Measurements from ENCODE around the gene PI4KA.
"Not testable (repeated sequence)": the region's sequence is repeated elsewhere in the genome, so short reads cannot be mapped to it uniquely, and the experiment has no call there.

Gene PI4KA

GRCh38 chr22:20735356-20736162 lies 123.1 kb downstream of the PI4KA start:
- DNase-seq (ENCODE audit: insufficient read length, low spot score); FAIRE-seq: not testable (repeated sequence)

GRCh38 chr22:20732431-20732830 lies 126.2 kb downstream of the PI4KA start:
- not testable (repeated sequence) for DNase-seq (ENCODE audit: insufficient read length, low spot score)

DNA sequence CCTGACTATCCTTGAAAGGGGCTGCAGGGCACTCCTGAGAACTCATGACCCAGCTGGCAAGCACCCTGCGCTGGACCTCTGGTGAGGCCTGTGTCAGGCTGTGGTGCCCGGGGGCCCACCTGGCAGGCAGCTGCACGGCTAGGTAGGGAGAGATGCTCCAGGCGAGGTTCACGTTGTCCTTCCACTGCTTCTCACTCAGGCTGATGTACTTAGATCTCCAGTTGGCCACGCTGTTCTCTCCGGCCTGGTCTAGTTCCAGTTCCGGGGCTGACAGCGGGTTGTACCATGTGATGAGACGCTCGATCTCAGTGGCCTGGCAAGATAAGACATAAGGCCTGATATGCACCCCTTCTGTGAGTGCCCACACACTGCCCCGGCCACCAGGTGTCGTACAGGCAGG lies 129.4 kb downstream of the PI4KA start:
- DNase-seq (ENCODE audit: insufficient read length, low spot score) (no peak), FAIRE-seq (no peak)

More at GRCh38 chr22:20732431-20732830, 126.2 kb downstream of the PI4KA start:
- FAIRE-seq, result not testable (repeated sequence)

DNA sequence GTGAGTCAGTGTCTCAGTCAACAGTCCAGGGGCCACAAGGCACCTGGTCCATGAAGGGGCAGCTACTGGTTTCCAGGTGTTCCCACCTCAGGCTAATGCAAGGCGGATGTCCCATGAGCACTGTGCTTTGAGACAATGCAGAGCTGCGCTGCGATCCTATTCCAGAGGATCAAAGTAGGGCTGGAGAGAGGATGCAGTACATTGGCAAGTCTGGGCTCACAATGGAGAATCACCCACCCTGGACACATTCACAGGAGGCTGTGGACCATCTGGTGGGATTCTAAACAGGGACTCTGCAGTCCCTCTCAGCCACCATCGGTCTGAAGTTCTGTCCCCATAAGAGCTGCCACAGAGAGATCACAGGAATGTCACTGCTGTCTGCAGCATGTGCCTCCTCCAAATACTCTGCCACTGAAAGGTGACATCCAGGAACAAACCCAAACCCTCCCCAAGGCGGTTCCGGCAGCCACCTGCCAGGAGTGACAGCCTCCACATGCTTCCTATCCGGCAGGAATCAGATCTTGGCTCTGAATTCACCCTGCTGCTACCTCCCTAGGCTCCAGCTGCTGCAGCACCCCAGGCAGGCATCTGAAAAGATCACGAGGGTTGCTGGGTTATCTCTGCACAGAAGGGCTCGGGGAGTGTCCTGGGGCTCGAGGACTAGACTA lies 130.0 kb downstream of the PI4KA start:
- DNase-seq (ENCODE audit: insufficient read length, low spot score) (no peak), FAIRE-seq (no peak)

GRCh38 chr22:20727118-20728015 lies 131.2 kb downstream of the PI4KA start:
- FAIRE-seq (no peak), DNase-seq (ENCODE audit: insufficient read length, low spot score) (no peak)

DNA sequence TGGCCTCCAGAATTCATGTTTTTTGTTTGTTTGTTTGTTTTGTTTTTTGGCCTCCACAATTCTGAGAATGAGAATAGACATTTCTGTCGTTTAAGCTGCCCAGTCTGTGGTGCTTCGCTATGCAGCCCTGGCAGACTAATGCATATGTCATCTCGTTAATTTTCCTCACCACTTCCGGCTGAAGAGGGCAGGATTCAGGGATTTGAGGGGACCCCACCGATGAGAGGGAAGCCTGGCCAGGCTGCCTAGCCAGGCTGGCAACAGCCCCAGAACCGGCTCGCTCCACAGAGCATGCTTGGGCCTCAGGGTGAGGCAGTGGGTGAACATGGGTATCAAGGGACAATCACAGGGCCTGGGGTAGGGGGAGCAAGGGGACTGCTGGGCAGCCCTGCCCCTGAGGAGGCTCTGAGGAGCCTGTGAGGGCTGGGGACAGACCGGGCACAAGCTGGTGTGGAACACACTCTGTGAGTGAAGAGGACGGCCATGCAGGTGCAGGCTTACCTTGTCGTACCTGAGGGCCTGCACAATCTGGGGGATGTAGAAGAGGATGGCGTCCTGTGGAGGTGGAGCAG lies 132.5 kb downstream of the PI4KA start:
- FAIRE-seq (no peak), DNase-seq (ENCODE audit: insufficient read length, low spot score) (no peak)

DNA sequence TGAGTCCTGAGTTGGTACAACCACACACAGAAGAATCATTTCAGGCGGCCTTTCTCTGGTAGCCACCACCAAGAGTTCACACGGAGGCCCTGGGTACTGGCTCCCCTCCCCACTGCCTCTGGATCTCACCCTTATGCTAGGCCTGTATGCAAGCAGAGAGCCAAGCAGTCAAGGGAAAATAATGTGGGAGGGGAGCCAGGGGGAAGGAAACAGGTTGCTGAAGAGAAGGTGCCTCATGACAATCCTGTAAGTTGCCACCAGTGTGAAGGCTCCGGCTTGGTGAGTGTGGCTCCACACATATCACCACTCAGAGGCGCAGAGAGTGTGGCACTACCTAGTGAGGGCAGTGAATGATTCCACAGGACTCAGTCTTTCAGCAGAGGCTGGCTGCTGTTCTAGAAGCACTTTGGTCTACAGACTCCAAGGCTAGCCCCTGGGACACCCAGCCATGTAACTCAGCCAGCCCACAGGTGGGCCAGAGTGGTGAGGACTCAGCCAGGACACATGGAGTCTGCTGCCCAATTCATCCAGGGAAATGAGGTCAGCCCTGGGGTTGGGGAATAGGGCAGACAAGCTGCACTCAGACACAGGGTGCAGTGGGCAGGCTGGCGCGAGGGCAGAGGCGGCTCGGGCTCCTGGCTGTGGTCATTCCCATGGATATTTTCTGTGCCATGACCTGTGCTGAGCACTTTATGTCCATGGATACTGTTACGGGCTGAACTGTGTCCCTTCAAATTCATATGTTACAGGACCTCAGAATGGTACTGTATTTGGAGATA lies 133.7 kb downstream of the PI4KA start:
- no peak for FAIRE-seq
- DNase-seq (ENCODE audit: insufficient read length, low spot score), result no peak

DNA sequence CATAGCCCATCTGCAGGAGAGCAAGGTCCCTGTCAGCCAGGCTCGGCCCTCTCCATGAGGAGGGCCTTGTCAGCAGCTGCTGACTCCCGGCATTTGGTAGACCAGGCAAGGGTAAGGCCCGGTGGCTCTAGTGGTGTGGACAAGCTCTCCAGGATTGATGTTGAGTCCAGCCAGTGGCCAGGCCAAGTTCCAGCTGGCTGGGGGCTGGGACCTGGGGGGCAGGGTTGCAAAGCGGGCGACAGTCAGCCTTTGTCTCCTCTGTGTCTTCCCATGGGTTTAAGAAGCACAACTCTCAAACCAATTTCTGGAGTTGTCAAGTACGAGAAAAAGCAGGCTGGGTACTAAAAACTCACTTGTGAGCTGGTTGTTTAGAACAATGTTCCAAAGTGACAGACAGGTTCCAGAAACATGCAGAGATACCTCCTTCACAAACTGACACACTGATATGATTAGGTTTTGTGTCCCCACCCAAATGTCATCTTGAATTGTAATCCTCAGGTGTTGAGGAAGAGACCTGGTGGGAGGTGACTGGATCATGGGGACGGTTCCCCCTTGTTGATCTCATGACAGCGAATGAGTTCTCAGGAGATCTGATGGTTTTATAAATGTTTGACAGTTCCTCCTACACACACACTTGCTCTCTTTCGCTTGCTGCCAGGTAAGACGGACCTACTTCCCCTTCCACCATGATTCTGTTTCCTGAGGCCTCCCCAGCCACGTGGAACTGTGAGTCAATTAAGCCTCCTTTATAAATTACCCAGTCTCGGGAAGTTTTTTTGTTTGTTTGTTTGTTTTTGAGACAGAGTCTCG lies 137.0 kb downstream of the PI4KA start:
- FAIRE-seq (no peak), DNase-seq (ENCODE audit: insufficient read length, low spot score) (no peak)

- no peak for FAIRE-seq
- no peak for DNase-seq (ENCODE audit: insufficient read length, low spot score)
These were observed 137.8 kb downstream of the PI4KA start for GRCh38 chr22:20720692-20721408.

- DNase-seq (ENCODE audit: insufficient read length, low spot score); FAIRE-seq: not testable (repeated sequence)
These were observed 139.9 kb downstream of the PI4KA start for GRCh38 chr22:20718727-20719126.

DNA sequence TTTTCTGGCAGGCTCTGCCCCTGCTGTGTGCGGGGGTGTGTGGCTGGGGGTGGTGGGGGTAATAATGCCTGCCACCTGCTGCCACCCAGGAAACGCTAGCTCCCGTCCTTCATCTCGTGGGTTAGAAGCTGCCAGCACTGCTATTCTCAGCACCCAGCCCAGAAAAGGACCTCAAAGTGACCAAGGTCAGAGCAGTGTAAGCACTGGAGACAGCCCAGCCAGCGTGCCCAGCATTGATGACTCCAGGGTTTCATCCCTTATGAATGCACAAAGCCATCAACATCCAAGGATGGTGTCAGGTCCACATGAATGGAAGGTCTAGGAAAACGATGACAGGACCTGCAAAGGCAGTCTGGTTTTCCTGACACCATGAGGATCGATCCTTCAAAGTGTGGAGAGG lies 140.6 kb downstream of the PI4KA start:
- DNase-seq (ENCODE audit: insufficient read length, low spot score); FAIRE-seq: not testable (repeated sequence)

- FAIRE-seq; DNase-seq (ENCODE audit: insufficient read length, low spot score): not testable (repeated sequence)
These were observed 141.3 kb downstream of the PI4KA start for GRCh38 chr22:20717213-20717866.

DNA sequence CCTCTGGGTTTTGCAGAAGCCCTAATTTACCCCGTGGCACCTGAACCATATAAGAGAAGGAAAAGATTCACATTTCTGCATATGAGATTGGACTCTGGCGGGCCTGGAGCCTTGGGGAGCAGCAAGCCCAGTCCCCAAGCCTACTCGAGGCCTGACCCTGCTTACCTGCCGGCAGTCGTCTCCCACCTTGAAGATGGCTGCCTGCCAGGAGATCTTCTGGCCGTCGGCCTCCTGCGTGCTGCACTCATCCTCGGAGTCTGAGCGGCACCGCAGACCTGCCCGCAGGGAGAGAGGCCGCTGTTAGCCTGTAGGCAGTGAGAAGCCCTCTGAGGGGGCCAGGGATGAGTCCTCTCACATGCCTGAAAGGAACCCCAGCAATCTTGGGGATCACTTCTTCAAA lies 145.5 kb downstream of the PI4KA start:
- not testable (repeated sequence) for FAIRE-seq; DNase-seq (ENCODE audit: insufficient read length, low spot score)

GRCh38 chr22:20709966-20710365 lies 148.6 kb downstream of the PI4KA start:
- not testable (repeated sequence) for DNase-seq (ENCODE audit: insufficient read length, low spot score)

GRCh38 chr22:20707549-20708118 lies 151.0 kb downstream of the PI4KA start:
- DNase-seq (ENCODE audit: insufficient read length, low spot score); FAIRE-seq: not testable (repeated sequence)

More at GRCh38 chr22:20709966-20710365, 148.6 kb downstream of the PI4KA start:
- not testable (repeated sequence) for FAIRE-seq

GRCh38 chr22:20703816-20704609 lies 154.6 kb downstream of the PI4KA start:
- not testable (repeated sequence) for DNase-seq (ENCODE audit: insufficient read length, low spot score); FAIRE-seq

Data from HTR-8/SVneo (cell line).